IMR-90 (cell line): ENCODE measurements around the gene RPL35.
"Not testable (repeated sequence)": the region's sequence is repeated elsewhere in the genome, so short reads cannot be mapped to it uniquely, and the experiment has no call there.

Source experiments
- BHLHE40 ChIP-seq: fragments of 150-350 bp; IDR thresholded peaks from 2 replicates; pipeline ENCODE4 v1.6.1; 2016; ENCODE audit warnings: mild to moderate bottlenecking, low read depth, low read length
- CEBPB ChIP-seq: IDR thresholded peaks from 2 replicates; pipeline ENCODE4 v1.6.1; 2012; ENCODE audit warnings: low read depth, low read length, improper control_type of control experiment
- CTCF ChIP-seq: conservative IDR thresholded peaks from 2 replicates; pipeline ENCODE4 v1.5.1; 2012; ENCODE audit warnings: mild to moderate bottlenecking, low read depth, low read length, improper control_type of control experiment
- ELK1 ChIP-seq: fragments of 150-350 bp; IDR thresholded peaks from 2 replicates; pipeline ENCODE4 v1.6.1; 2016; ENCODE audit warnings: low read depth, mild to moderate bottlenecking, low read length, moderate library complexity, borderline replicate concordance
- MAZ ChIP-seq: IDR thresholded peaks from 2 replicates; pipeline ENCODE4 v1.6.1; 2012; ENCODE audit warnings: low read depth, mild to moderate bottlenecking, low read length, improper control_type of control experiment, moderate library complexity, borderline replicate concordance
- MXI1 ChIP-seq: IDR thresholded peaks from 2 replicates; pipeline ENCODE4 v1.6.1; 2012; ENCODE audit warnings: low read depth, mild to moderate bottlenecking, low read length, moderate library complexity, borderline replicate concordance
- POLR2A ChIP-seq: IDR thresholded peaks from 2 replicates; pipeline ENCODE4 v1.6.1; 2012; ENCODE audit warnings: mild to moderate bottlenecking, low read depth, low read length
- RAD21 ChIP-seq: IDR thresholded peaks from 2 replicates; pipeline ENCODE4 v1.6.1; 2012; ENCODE audit warnings: low read length, improper control_type of control experiment
- RFX5 ChIP-seq: IDR thresholded peaks from 2 replicates; pipeline ENCODE4 v1.8.0; 2012; ENCODE audit warnings: low read depth, mild to moderate bottlenecking, low read length, moderate library complexity
- SMC3 ChIP-seq: fragments of 150-350 bp; IDR thresholded peaks from 2 replicates; pipeline ENCODE4 v1.6.1; 2016; ENCODE audit warnings: low read depth, mild to moderate bottlenecking, antibody characterized with exemption, low read length, moderate library complexity
- USF2 ChIP-seq: fragments of 150-350 bp; IDR thresholded peaks from 2 replicates; pipeline ENCODE4 v1.6.1; 2017; ENCODE audit warnings: mild to moderate bottlenecking, antibody characterized with exemption, low read length, low read depth

GRCh38 chr9:124846467-124846866, 15.3 kb downstream of the RPL35 start:
- not testable (repeated sequence) for TF ChIP-seq CTCF, POLR2A, SMC3, CEBPB, ELK1, RFX5, USF2, RAD21, MXI1, MAZ, BHLHE40
